Measurements from ENCODE around the gene CDC25B.
A peak's percentile ranks its signal among the peaks of the same experiment; 100 is the strongest.

CDC25B gene

GRCh38 chr20:3795511-3796468, at the start of gene CDC25B:
CDC25B (plus strand) TSS chr20:3796310; CDS start chr20:3796532, 222 bp downstream.
- no peaks in the 10 kb centered on the region for H3K36me3 ChIP-seq (ENCODE audit: control insufficient read depth, insufficient read depth, low read length)
- no CpG with 5 or more reads among the region's 69 CpGs for WGBS (ENCODE audit: insufficient coverage, insufficient read length)
- DNase-seq (ENCODE audit: low read depth, low spot score), result no peak
- H3K4me1 ChIP-seq (ENCODE audit: control insufficient read depth, insufficient read depth, low read length), result peaks cover 14% of the 10 kb centered on the region
- H3K27ac ChIP-seq (ENCODE audit: low read length), result no peak within 1 kb of the TSS
- no peaks in the 10 kb centered on the region; the same call in 1 of the 2 replicates for H3K27me3 ChIP-seq (ENCODE audit: control insufficient read depth, insufficient read depth, low read length)
- H3K4me3 ChIP-seq (ENCODE audit: low read length), result peak within 1 kb of the TSS; percentile 50
- no peaks in the 10 kb centered on the region for H3K9me3 ChIP-seq (ENCODE audit: control insufficient read depth, insufficient read depth, low read length)

GRCh38 chr20:3747471-3747870, 48.6 kb upstream of the CDC25B start:
- H3K27ac ChIP-seq (ENCODE audit: low read length), result no peak overlapping the region
- no peak for DNase-seq (ENCODE audit: low read depth, low spot score)
- no peaks in the 10 kb centered on the region for H3K9me3 ChIP-seq (ENCODE audit: control insufficient read depth, insufficient read depth, low read length)
- H3K27me3 ChIP-seq (ENCODE audit: control insufficient read depth, insufficient read depth, low read length), result peaks cover 8% of the 10 kb centered on the region
- H3K4me1 ChIP-seq (ENCODE audit: control insufficient read depth, insufficient read depth, low read length), result peaks cover 16% of the 10 kb centered on the region
- no CpG with 5 or more reads among the region's 2 CpGs for WGBS (ENCODE audit: insufficient coverage, insufficient read length)
- H3K36me3 ChIP-seq (ENCODE audit: control insufficient read depth, insufficient read depth, low read length), result no peaks in the 10 kb centered on the region
- no peak overlapping the region for H3K4me3 ChIP-seq (ENCODE audit: low read length)

GRCh38 chr20:3748073-3748472, 48.0 kb upstream of the CDC25B start:
- Histone ChIP-seq H3K27ac (ENCODE audit: low read length) (no peak overlapping the region), H3K4me3 (ENCODE audit: low read length) (no peak overlapping the region), H3K9me3 (ENCODE audit: control insufficient read depth, insufficient read depth, low read length) (no peaks in the 10 kb centered on the region), H3K36me3 (ENCODE audit: control insufficient read depth, insufficient read depth, low read length) (no peaks in the 10 kb centered on the region), H3K4me1 (ENCODE audit: control insufficient read depth, insufficient read depth, low read length) (peaks cover 16% of the 10 kb centered on the region), H3K27me3 (ENCODE audit: control insufficient read depth, insufficient read depth, low read length) (peaks cover 8% of the 10 kb centered on the region)
- WGBS (ENCODE audit: insufficient coverage, insufficient read length), result no CpG with 5 or more reads among the region's 16 CpGs
- no peak for DNase-seq (ENCODE audit: low read depth, low spot score)

GRCh38 chr20:3749087-3749688, 46.9 kb upstream of the CDC25B start:
- H3K4me3 ChIP-seq (ENCODE audit: low read length), result no peak overlapping the region; the same call in 1 of the 2 replicates
- H3K27me3 ChIP-seq (ENCODE audit: control insufficient read depth, insufficient read depth, low read length), result peaks cover 8% of the 10 kb centered on the region
- H3K9me3 ChIP-seq (ENCODE audit: control insufficient read depth, insufficient read depth, low read length), result no peaks in the 10 kb centered on the region
- WGBS (ENCODE audit: insufficient coverage, insufficient read length), result no CpG with 5 or more reads among the region's 24 CpGs
- H3K4me1 ChIP-seq (ENCODE audit: control insufficient read depth, insufficient read depth, low read length), result peaks cover 16% of the 10 kb centered on the region
- DNase-seq (ENCODE audit: low read depth, low spot score), result no peak
- H3K36me3 ChIP-seq (ENCODE audit: control insufficient read depth, insufficient read depth, low read length), result no peaks in the 10 kb centered on the region
- no peak overlapping the region for H3K27ac ChIP-seq (ENCODE audit: low read length)

- H3K4me3 ChIP-seq (ENCODE audit: low read length), result peak overlapping the region; percentile 1; the same call in 1 of the 2 replicates
- no peak for DNase-seq (ENCODE audit: low read depth, low spot score)
- H3K27ac ChIP-seq (ENCODE audit: low read length), result no peak overlapping the region
- H3K36me3 ChIP-seq (ENCODE audit: control insufficient read depth, insufficient read depth, low read length), result no peaks in the 10 kb centered on the region
- peaks cover 13% of the 10 kb centered on the region for H3K4me1 ChIP-seq (ENCODE audit: control insufficient read depth, insufficient read depth, low read length)
- no CpG with 5 or more reads among the region's 72 CpGs for WGBS (ENCODE audit: insufficient coverage, insufficient read length)
- H3K9me3 ChIP-seq (ENCODE audit: control insufficient read depth, insufficient read depth, low read length), result no peaks in the 10 kb centered on the region
- H3K27me3 ChIP-seq (ENCODE audit: control insufficient read depth, insufficient read depth, low read length), result peaks cover 8% of the 10 kb centered on the region
Observed at GRCh38 chr20:3749689-3750531, 46.2 kb upstream of the CDC25B start.

GRCh38 chr20:3751305-3751674, 44.8 kb upstream of the CDC25B start:
- Histone ChIP-seq H3K9me3 (ENCODE audit: control insufficient read depth, insufficient read depth, low read length) (no peaks in the 10 kb centered on the region), H3K4me3 (ENCODE audit: low read length) (peak overlapping the region; percentile 49; the same call in 1 of the 2 replicates), H3K36me3 (ENCODE audit: control insufficient read depth, insufficient read depth, low read length) (peaks cover 5% of the 10 kb centered on the region), H3K27me3 (ENCODE audit: control insufficient read depth, insufficient read depth, low read length) (peaks cover 8% of the 10 kb centered on the region), H3K27ac (ENCODE audit: low read length) (no peak overlapping the region), H3K4me1 (ENCODE audit: control insufficient read depth, insufficient read depth, low read length) (peaks cover 10% of the 10 kb centered on the region)
- no CpG with 5 or more reads among the region's 31 CpGs for WGBS (ENCODE audit: insufficient coverage, insufficient read length)
- no peak for DNase-seq (ENCODE audit: low read depth, low spot score)

- Histone ChIP-seq H3K36me3 (ENCODE audit: control insufficient read depth, insufficient read depth, low read length) (peaks cover 7% of the 10 kb centered on the region), H3K4me3 (ENCODE audit: low read length) (peak overlapping the region; percentile 49; the same call in 1 of the 2 replicates), H3K4me1 (ENCODE audit: control insufficient read depth, insufficient read depth, low read length) (peaks cover 10% of the 10 kb centered on the region), H3K27ac (ENCODE audit: low read length) (no peak overlapping the region), H3K9me3 (ENCODE audit: control insufficient read depth, insufficient read depth, low read length) (no peaks in the 10 kb centered on the region), H3K27me3 (ENCODE audit: control insufficient read depth, insufficient read depth, low read length) (peaks cover 8% of the 10 kb centered on the region)
- DNase-seq (ENCODE audit: low read depth, low spot score), result no peak
- WGBS (ENCODE audit: insufficient coverage, insufficient read length), result no CpG with 5 or more reads among the region's 95 CpGs
Observed at GRCh38 chr20:3751675-3752385, 44.3 kb upstream of the CDC25B start.

GRCh38 chr20:3752386-3752759, 43.7 kb upstream of the CDC25B start:
- no peak overlapping the region for H3K27ac ChIP-seq (ENCODE audit: low read length)
- peaks cover 8% of the 10 kb centered on the region for H3K27me3 ChIP-seq (ENCODE audit: control insufficient read depth, insufficient read depth, low read length)
- no peak for DNase-seq (ENCODE audit: low read depth, low spot score)
- no CpG with 5 or more reads among the region's 13 CpGs for WGBS (ENCODE audit: insufficient coverage, insufficient read length)
- peaks cover 7% of the 10 kb centered on the region for H3K36me3 ChIP-seq (ENCODE audit: control insufficient read depth, insufficient read depth, low read length)
- no peaks in the 10 kb centered on the region for H3K9me3 ChIP-seq (ENCODE audit: control insufficient read depth, insufficient read depth, low read length)
- H3K4me3 ChIP-seq (ENCODE audit: low read length), result peak overlapping the region; percentile 49; the same call in 1 of the 2 replicates
- peaks cover 10% of the 10 kb centered on the region for H3K4me1 ChIP-seq (ENCODE audit: control insufficient read depth, insufficient read depth, low read length)

- DNase-seq (ENCODE audit: low read depth, low spot score), result no peak
- H3K36me3 ChIP-seq (ENCODE audit: control insufficient read depth, insufficient read depth, low read length), result peaks cover 8% of the 10 kb centered on the region
- H3K4me3 ChIP-seq (ENCODE audit: low read length), result no peak overlapping the region
- no CpG with 5 or more reads among the region's 4 CpGs for WGBS (ENCODE audit: insufficient coverage, insufficient read length)
- H3K4me1 ChIP-seq (ENCODE audit: control insufficient read depth, insufficient read depth, low read length), result peaks cover 10% of the 10 kb centered on the region
- H3K27me3 ChIP-seq (ENCODE audit: control insufficient read depth, insufficient read depth, low read length), result peaks cover 8% of the 10 kb centered on the region
- no peaks in the 10 kb centered on the region for H3K9me3 ChIP-seq (ENCODE audit: control insufficient read depth, insufficient read depth, low read length)
- no peak overlapping the region for H3K27ac ChIP-seq (ENCODE audit: low read length)
Observed at GRCh38 chr20:3753098-3753497, 43.0 kb upstream of the CDC25B start.
